Subcutaneous adipose tissue (tissue), 4 donors: ENCODE measurements around the gene RPL38. TPM values are rescaled to one million over a fixed set of nuclear protein-coding genes. Genes with fewer than 3 reads are reported as not detected.

Experiments
- total RNA-seq, 4 donors: library from RNA; depleted of rRNA; stranded (reverse); fragments of >200 nt; gene quantifications; one replicate each; pipeline ENCODE4 v1.1.0, GENCODE V29; 2016
- TF ChIP-seq, protein P1 (sequence below): fragments of 450-650 bp; IDR thresholded peaks from one replicate; pipeline ENCODE4 v1.5.1; 2016; ENCODE audit warnings: low read depth, mild to moderate bottlenecking, control low read depth, antibody characterized with exemption, moderate library complexity

The RPL38 gene
- total RNA-seq, 4 donors from 2014 or later, result 410 to 881 (median 581) TPM

- TF ChIP-seq, protein P1, sequence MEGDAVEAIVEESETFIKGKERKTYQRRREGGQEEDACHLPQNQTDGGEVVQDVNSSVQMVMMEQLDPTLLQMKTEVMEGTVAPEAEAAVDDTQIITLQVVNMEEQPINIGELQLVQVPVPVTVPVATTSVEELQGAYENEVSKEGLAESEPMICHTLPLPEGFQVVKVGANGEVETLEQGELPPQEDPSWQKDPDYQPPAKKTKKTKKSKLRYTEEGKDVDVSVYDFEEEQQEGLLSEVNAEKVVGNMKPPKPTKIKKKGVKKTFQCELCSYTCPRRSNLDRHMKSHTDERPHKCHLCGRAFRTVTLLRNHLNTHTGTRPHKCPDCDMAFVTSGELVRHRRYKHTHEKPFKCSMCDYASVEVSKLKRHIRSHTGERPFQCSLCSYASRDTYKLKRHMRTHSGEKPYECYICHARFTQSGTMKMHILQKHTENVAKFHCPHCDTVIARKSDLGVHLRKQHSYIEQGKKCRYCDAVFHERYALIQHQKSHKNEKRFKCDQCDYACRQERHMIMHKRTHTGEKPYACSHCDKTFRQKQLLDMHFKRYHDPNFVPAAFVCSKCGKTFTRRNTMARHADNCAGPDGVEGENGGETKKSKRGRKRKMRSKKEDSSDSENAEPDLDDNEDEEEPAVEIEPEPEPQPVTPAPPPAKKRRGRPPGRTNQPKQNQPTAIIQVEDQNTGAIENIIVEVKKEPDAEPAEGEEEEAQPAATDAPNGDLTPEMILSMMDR, result no peak
These were observed 20.4 kb downstream of the RPL38 start for GRCh38 chr17:74223901-74224300.

DNA sequence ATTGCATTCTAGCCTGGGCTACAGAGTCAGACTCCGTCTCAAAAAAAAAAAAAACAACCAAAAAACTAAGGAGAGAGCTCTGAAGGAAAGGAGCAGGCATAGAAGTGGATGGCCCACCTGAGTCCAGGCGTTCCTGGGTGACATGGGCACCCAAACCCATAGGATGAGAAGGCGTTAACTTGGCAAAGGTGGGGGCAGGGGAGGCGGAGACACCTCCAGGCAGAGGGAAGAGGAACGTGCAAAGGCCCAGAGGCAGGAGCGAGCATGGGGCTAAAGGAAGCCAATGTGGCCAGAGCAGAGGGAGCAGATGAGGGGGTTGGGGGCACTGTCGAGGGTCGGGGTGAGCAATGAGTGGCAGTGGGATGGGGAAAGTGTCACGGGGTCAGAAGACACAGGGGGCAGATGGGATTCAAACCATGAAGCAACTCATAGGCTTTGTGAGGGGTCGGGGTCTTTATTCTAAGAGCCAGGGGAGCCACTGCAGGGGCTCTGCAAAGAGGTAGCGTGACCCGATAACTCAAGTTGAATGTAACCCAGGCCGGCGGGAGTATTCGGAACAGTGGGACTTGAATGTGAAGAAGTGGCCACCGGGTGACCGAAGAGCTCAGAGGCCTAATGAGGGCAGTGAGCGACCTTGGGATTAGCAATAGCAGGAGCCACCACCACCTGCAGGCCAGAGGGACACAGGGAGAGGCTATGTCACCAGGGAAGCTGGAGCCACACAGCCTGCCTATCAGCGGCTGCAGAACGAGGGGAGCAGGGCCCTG lies 21.7 kb downstream of the RPL38 start:
- TF ChIP-seq, protein P1, result no peak

DNA sequence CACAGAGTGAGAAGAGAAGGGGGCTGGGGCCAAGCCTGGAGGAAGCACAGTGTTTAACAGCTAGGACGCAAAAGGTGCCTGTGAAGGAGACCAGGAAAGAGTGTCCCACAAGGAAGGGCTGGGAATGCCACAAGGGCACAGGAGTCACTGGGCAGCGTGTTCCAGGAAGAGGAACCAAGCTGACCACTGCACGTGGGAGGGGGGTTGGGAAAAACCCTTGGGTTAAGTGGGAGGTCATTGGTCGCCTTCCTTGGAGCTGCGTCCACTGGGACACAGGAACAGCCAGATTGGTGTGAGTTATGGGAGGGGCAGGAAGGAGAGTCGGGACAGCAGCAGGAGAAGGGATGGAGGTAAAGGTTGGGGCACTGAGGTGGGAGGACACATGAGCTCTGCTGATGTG lies 22.8 kb downstream of the RPL38 start:
- TF ChIP-seq, protein P1, result no peak

DNA sequence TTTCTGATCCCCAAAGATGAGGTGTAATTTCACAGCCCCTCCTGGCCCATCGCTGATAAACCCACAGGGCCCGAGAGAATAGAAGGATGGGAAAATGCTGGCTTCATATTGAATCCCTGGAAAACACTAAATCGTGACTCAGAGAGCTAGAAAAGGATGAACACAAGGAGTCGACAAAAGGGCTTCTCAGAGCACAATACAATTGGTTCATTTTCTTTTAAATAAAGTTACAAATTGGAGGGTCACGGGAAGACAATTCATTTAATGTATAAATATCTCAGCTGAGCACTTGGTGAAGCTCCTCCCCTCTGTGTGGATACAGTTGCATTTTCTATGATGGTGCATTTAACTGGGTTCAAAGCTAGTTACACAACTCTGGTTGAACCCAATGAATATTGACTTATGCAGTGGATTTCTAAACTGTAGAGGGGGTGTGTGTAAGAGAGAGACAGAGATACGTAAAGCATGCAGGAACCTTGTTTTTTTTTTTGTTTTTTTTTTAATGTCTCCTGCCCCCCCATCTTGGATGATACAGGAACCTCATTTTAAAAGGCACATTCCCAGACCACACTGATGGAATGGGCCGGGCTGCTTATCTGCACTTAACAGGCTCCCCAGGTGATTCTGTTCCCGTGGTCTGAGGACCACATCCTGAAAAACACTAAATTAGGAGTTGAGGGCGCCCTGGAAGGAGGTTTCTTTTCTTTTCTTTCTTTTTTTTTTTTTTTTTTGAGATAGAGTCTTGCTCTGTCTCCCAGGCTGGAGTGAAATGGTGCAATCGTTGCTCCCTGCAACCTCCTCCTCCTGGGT lies 24.0 kb downstream of the RPL38 start:
- TF ChIP-seq, protein P1, result no peak

DNA sequence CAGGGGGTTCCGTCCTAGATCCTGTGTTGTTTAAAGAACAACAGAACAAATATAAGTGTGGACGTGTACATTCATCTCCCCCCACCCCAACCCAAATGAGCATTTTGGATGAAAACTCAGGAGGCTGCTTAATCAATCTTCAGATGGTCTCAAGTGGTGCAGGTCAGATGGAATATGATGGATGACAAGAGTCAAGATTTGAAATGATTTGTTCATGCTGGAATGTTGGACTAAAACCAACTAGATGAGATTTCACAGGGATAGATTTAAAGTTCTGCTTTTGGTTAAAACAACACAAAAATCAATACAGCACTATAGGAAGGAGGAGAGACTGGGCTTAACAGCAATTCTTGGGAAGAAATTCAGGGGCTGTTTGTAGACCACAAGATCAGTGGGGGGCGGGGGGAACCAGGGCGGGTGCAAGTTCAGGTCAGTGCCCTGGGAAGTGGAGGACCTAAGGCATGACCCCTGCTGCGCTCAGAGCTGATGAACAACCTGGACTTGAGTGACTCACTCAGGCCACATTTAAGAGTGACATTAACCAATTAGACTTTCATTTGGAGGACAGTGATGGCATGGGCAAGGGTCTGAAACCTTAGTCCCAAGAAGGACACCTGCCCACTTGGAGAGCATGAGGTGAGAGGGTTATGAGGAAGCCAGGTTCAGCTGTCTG lies 25.0 kb downstream of the RPL38 start:
- TF ChIP-seq, protein P1, result no peak

- TF ChIP-seq, protein P1, result no peak
These were observed 27.4 kb downstream of the RPL38 start for GRCh38 chr17:74230896-74231295.
